GM21576 (cell line): ENCODE measurements around the gene USP5.
"Not testable (repeated sequence)": the region's sequence is repeated elsewhere in the genome, so short reads cannot be mapped to it uniquely, and the experiment has no call there.

Experiments
- ATAC-seq: cut with Tn5 transposase; IDR thresholded peaks from one replicate; pipeline ENCODE4 v1.9.1; 2021; ENCODE audit warnings: mild to moderate bottlenecking, moderate library complexity; ENCODE audit not compliant: unreplicated experiment

USP5 gene

GRCh38 chr12:6865307-6865706 is 13.4 kb downstream of the USP5 start:
- ATAC-seq: not testable (repeated sequence)

DNA sequence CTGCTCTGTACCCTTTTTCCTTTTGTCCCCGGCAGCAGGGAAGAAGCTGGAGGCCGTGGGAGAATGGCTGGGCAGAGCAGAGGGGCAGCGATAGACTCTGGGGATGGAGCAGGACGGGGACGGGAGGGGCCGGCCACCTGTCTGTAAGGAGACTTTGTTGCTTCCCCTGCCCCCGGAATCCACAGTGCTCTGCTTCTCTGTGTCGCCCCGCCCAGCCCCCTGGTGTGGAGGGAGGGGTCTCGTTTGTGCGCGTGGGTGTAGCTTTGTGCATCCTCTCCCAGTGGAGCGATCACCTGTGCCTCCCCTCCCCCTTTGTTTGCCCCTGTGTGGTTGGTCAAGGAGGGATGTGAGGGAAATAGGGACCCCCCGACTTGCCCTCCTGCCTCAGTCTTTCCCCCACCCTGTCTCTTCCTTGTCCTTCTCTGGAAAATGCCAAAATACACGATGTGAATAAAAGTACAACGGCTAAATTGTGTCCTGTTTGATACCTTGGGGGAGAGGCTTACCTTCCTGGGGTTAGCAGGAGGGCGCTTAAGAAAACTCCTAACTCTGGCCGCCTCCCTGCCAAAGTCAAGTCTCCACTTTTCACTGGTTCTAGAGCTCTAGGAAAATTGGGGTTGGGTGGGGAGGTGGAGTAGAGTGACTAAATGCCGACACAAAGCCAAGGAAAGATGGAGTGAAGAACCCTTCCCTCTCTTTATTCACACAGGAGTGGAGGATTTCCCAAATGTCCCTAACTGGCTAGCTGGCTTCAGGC is 14.4 kb downstream of the USP5 start:
- no peak for ATAC-seq

DNA sequence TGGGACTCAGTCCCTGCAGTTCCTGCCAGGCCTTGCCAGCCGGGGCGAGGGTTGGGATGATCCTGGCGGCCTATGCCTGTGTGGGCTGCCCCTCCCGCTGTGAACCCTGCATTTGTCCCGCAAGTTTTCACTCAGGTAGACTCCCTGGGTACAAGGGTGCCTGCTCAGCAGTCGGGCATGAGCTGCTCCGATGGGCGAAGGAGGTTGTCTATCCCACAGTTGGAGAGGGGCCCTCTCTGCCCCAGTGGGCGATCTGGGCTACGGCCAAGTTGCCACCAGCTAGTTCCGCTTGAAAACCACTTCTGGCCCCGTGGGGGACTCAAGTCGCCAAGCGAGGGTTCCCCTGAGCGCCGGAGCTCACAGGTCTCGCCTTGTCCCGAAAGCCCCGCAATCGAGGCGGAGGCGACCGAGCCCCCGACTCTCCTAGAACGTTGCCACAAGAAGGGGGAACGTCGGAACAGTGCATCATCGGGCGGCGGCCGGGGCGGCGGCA is 15.0 kb downstream of the USP5 start:
- ATAC-seq: peak; percentile 6

DNA sequence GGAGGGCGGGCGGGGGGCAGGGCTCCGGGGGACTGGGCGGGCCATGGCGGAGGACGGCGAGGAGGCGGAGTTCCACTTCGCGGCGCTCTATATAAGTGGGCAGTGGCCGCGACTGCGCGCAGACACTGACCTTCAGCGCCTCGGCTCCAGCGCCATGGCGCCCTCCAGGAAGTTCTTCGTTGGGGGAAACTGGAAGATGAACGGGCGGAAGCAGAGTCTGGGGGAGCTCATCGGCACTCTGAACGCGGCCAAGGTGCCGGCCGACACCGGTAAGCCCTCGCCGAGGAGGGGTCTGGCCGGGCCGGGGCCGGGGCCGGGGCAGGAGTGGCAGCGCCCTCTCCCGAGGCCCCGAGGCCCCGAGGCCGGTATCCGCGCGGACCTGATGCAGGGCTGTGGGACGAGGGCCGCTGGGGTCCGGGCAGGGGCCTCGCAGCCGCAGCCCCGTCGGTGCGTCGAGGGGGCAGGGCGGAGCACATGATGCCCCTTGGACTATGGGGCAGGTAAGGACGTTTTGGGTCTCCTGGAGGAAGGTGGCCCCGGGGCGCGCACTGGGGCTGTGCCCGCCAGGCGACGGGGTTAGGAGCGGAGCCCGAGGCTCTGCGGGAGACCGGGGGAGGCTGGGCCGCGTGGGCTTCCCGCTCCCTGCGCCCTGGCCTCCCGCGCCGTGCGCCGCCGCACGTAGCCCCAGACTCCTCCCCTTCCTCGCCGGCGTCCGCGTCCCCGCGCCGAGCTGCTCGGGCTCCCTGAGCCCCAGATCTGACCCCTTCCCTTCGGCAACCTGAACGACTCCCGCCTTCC is 15.7 kb downstream of the USP5 start, which contains the start of gene TPI1:
Gene TPI1 (plus strand): TSS at position 119 of the 798 bp plus-strand sequence. CDS start 36 bp downstream, at position 155.
- peak; percentile 47 for ATAC-seq

GRCh38 chr12:6868211-6869048 is 16.5 kb downstream of the USP5 start:
- no peak for ATAC-seq

DNA sequence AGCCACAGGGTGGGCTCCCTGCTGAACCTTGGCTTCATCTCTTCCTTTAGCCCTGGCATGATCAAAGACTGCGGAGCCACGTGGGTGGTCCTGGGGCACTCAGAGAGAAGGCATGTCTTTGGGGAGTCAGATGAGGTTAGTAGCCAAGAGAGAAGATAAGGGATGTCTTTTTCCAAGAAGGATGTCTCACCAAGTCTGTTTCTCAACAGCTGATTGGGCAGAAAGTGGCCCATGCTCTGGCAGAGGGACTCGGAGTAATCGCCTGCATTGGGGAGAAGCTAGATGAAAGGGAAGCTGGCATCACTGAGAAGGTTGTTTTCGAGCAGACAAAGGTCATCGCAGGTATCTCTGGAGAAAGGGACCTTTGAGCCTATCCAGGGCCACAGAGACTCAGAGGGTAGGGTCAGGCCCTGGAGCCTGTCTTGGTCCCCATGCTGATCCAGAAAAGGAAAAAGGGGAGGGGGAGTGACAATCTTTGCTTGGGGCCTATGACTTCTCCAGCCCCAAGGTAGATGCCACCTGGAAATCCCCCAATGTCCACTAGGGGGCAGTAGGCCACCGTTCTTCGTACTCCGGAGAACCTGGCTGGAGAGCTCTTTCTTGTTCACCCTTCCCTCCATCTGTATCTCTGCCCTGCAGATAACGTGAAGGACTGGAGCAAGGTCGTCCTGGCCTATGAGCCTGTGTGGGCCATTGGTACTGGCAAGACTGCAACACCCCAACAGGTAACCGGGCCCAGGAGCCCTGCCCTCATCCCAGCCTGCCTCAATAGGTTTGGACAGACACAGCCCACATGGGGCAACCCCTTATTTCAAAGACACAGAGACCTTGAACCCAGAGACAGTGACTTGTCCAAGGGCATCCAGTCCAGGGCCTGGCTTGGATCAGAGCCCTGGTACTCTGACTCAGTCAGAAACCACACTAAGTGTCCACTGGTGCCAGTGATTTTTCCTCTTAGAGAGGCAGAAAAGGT is 17.4 kb downstream of the USP5 start:
- no peak for ATAC-seq

GRCh38 chr12:6870304-6870703 is 18.4 kb downstream of the USP5 start:
- ATAC-seq: not testable (repeated sequence)

DNA sequence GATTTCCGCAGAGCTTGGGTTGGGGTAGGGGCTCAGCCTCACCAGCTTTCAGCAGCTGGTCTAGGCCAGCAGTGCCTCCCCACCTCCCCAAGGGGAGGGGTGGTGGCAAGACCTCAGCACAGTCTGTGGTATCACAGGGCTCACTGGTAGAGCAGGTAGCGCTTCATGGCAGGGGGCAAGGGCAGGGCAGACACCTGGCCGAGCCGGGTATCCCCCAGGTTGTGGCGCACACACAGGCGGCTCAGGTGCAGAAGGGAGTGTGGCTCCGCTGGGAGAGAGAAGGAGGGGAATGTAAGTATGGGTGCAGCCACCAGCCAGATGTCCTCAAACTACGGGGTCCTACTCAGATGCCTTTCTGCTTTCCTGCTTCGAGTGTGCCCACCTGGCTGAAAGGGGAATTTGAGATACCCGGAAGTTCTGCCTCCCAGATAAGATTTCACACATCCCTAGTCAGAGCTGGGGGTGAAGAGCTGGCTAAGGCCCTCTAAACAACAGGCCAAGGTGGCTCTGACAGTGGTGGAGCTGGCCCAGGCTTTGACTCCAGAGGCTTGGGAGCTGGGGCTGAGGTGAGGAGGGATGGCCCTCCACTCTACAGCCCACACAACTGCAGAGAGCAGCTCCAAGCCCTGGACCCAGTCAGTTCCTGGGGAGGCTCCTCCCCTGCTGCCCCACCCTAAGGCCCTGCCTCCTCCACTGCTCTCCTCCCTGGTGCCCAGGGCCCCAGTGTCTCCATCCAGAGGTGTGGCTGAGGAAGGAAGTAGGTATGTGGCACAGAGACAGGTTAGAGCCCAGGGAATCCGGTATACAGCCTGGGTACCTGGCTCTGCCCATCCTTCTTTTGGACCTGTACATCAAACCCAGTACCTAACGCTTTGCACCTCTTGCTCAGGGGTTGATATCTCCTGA is 19.4 kb downstream of the USP5 start:
- no peak for ATAC-seq

DNA sequence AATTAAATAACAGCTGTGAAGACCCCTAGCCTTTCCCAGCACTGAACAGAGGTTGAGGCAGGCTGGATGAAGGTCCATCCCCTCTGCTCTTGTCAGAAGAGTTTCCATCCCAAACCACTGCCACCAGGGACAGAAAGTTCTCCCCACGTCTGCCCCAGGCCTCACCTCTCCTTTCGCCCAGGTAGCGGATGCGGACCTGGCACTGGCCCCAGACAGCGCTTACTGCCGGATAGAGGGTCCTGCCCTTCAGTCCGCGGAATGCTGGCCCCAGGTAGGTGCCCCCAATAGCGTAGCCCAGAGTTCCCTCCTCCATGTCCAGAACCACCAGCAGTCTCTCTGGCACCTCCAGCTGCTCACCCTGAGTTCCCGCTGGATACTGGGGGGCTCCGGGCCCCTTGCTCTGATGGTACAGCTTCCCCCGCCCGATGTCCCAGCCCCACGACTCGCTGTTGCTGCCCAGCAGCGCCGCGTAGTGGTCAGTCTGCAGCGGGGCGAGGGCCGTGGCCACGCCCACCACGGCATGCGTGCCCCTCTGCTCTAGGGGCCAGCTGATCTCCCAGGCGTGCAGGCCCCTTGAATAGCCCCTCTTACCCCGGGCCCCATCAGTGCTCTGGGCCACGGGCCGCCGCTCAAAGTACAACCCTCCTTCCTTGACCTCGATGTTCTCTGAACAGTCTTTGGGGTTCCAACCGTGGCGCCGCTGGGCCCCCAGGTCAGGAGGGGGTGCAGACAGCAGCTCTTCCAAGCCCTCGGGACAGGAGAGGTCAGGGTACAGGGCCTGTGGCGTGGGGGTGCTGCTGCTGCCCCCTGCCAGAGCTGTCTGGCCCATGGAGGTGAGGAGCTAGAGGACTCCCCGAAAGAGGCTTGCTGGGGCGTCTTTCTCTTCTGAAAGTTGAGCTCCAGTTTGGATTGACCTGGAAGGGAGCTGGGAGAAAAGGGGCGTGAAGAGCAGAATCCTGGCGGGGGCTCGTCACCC is 20.4 kb downstream of the USP5 start:
- ATAC-seq: no peak

DNA sequence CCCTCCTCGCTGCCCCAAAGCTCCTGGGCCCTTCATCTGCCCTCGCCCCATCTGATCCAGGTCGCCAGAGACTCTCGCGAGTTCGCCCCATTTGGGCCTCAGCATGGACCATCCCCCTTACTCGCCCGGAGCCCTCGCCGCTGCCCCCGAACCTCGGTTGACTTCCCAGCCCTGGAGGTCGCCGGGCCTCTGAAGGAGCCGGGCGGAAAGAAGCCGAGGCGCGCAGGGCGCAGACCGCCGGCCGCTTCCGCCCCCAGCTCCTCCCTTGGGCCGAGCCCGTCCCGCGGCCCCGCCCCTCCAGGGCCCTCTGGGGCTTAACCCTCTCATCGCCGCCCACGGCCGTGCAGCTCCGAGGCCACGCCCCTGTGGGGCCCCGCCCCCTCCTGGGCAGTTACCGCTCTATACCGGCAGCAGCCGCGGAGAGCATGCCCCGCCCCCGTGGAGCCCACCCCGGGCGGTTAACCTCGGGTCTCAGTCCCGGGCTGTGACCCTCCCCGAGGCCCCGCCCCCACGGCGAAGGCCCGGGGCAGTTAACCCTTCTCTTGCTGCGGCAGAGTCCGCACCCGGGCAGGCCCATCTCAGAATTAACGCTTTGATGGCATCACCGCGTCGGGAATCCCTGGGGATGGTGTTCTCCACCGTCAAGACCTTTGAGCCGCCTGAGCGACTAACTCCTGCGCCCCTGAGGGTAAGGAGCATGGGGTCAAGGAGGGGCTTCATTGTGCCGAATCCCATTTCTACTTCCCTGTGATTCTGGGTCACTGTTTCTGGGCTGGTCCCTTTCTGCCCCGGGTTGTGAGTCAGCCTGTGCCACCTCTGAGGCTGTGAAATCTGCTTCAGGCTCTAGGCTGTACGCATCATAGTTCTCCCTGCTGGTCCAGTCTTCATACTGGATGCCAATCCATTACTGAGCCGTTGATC is 21.4 kb downstream of the USP5 start, which contains the start of gene SPSB2:
Gene SPSB2 (minus strand): TSS at position 210 of the 921 bp plus-strand sequence. CDS start 402 bp downstream, outside the sequence.
- ATAC-seq: peak; percentile 62

GRCh38 chr12:6874015-6874368 is 22.0 kb downstream of the USP5 start:
- not testable (repeated sequence) for ATAC-seq

DNA sequence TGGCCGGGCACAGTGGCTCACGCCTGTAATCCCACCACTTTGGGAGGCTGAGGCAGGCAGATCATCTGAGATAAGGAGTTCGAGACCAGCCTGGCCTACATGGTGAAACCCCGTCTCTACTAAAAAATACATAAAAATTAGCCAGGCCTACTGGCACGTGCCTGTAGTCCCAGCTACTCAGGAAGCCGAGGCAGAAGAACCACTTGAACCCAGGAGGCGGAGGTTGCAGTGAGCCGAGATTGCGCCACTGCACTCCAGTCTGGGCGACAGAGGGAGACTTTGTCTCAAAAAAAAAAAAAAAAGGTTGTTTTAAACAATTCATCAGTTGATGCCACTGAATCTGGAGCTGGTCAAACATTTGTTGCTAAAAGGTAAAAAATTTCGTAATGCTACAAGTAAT is 27.9 kb downstream of the USP5 start:
- ATAC-seq: not testable (repeated sequence)

- ATAC-seq: no peak
Measured at GRCh38 chr12:6883252-6883651, 31.3 kb downstream of the USP5 start.

GRCh38 chr12:6883683-6884082 is 31.7 kb downstream of the USP5 start:
- ATAC-seq: no peak

DNA sequence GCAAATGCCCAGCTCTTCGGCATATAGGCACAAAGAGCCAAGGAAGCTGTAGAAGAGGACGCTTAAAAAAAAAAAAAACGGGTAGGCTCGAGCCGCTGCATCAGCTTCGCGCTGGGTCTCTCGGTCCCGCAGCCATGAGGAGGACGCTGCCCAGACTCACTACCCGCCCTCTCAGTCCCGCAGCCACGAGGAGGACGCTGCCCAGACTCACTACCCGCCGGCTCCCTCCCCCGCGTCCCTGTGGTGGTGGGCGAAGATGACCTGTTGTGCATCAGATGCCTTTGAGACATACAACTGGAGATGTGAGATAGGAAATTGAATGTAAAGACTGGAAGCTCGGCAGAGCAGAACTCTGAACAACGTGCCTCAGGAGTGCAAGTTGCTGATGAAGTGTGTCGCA is 32.6 kb downstream of the USP5 start:
- ATAC-seq: no peak

GRCh38 chr12:6886206-6886999 is 34.5 kb downstream of the USP5 start:
- ATAC-seq: not testable (repeated sequence)
